ENCODE measurements around the gene GABRG3. TPM values are rescaled to one million over a fixed set of nuclear protein-coding genes. Genes with fewer than 3 reads are reported as not detected.

GABRG3 gene
- total and polyA plus RNA-seq, 2 of the 4 experiments (the other 2 are of a cell fraction), result not detected

DNA sequence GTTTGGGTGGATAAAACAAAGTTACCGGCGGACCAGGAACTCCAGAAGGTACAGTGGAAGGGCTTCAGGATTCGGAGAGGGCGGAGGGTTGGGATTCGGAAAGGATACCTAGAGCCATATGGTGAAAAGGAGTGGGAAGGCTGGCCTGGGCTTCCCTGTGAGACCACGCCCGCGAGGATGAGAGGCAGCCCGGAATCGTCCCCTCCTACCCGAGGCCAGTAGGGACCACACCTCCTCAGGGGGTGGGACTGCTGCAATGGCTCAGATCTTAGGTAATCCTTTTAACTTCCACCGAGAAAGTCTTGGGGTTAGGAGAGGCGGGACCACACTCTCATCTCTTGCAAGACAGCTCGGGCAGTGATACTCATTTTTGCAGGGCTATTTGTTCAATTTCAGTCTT lies 616.8 kb downstream of the GABRG3 start:
- in situ Hi-C loops (cut with MboI; ENCODE audit: low sequenced_read_pairs) (no loop called here), intact Hi-C loops (cut with micrococcal nuclease) (no loop called here)
- CTCF ChIA-PET, result no interaction called here

More for the DNA sequence above, 616.8 kb downstream of the GABRG3 start:
- dilution Hi-C loops (cut with HindIII; ENCODE audit: low sequenced_read_pairs, unreplicated experiment), result no loop called here
- Histone ChIP-seq H2BK5ac (ENCODE audit: low read depth, low read length, poor library complexity, severe bottlenecking) (no peak overlapping the region), H3K27ac (ENCODE audit: insufficient read depth, low read length) (no peak overlapping the region), H2BK120ac (ENCODE audit: low read depth, low read length) (no peak overlapping the region), H3K27me3 (ENCODE audit: control insufficient read depth, insufficient read depth, low read length) (no peaks in the 10 kb centered on the region), H3K79me1 (ENCODE audit: low read depth in 1 of 2, low read length in 2 of 2) (no peaks in the 10 kb centered on the region), H2AK5ac (ENCODE audit: low read depth, low read length) (no peak overlapping the region), H4K5ac (ENCODE audit: low read depth, low read length) (no peak overlapping the region), H3K14ac (replicated peaks; ENCODE audit: low read depth, low read length) (no peak overlapping the region), H2BK20ac (ENCODE audit: low read depth, low read length) (no peak overlapping the region), H3K4ac (ENCODE audit: low read depth, low read length) (no peak overlapping the region), H4K91ac (ENCODE audit: insufficient read depth, low read depth, low read length) (no peak overlapping the region), H2AK9ac (replicated peaks; ENCODE audit: low read depth, low read length, poor library complexity) (no peak overlapping the region), H4K20me1 (ENCODE audit: insufficient read depth, low read length) (no peaks in the 10 kb centered on the region), H2BK15ac (ENCODE audit: low read depth, low read length) (no peak overlapping the region), H3K23ac (ENCODE audit: low read depth, low read length) (no peak overlapping the region), H3K9me1 (ENCODE audit: insufficient read depth, low read length) (no peaks in the 10 kb centered on the region), H3K4me3 (ENCODE audit: insufficient read depth, low read depth, low read length) (no peak overlapping the region), H3K9ac (ENCODE audit: low read depth, low read length) (no peak overlapping the region), H2AFZ (replicated peaks; ENCODE audit: low read length, poor library complexity) (no peak overlapping the region), H3K18ac (ENCODE audit: low read depth, low read length) (no peak overlapping the region), H3K56ac (ENCODE audit: extremely low read depth, insufficient read depth, low read length) (no peak overlapping the region), H3K9me3 (ENCODE audit: control insufficient read depth, insufficient read depth, low read length) (peaks cover 23% of the 10 kb centered on the region), H3K36me3 (ENCODE audit: control insufficient read depth, insufficient read depth, low read length) (no peaks in the 10 kb centered on the region), H3K4me1 (ENCODE audit: control insufficient read depth, insufficient read depth, low read length) (no peaks in the 10 kb centered on the region), H4K8ac (ENCODE audit: low read depth in 2 of 2, low read length in 2 of 2) (no peak overlapping the region), H3K4me2 (ENCODE audit: low read depth, low read length) (no peak overlapping the region)
- POLR2A ChIA-PET (ENCODE audit: unreplicated experiment), result no interaction called here
- ATAC-seq (ENCODE audit: low read depth) (no peak), DNase-seq (no peak)
- TF ChIP-seq BHLHE40 (IDR thresholded peaks at IDR 0.05; ENCODE audit: low read depth, low read length), result no peak
- TF ChIP-seq FOS (IDR thresholded peaks at IDR 0.05; ENCODE audit: low read depth, low read length), result no peak
- no peak for TF ChIP-seq POLR2A (IDR thresholded peaks at IDR 0.05; ENCODE audit: low read depth, low read length)
- no peak for TF ChIP-seq SMC3 (IDR thresholded peaks at IDR 0.05; ENCODE audit: low read depth, low read length)
- TF ChIP-seq NFE2L2 (IDR thresholded peaks at IDR 0.05; ENCODE audit: low read depth, low read length), result no peak
- no peak for TF ChIP-seq MAZ (IDR thresholded peaks at IDR 0.05; ENCODE audit: borderline replicate concordance, low read depth, low read length)
- WGBS, 2 experiments (ENCODE audit: extremely low coverage in 2 of 2, insufficient read length in 1 of 2), result 67% methylated on average over 5 of the region's 14 CpGs; no CpG with 5 or more reads in 1 of the 2 experiments
- BruUV-seq (replicated peaks), result no TSS peak

Data from IMR-90 (cell line).